ENCODE data around the gene KNCN. TPM values are rescaled to one million over a fixed set of nuclear protein-coding genes. Genes with fewer than 3 reads are reported as not detected.

The KNCN gene
- total RNA-seq (2022; extraction: Qiagen RNA extraction): not detected in 5 replicates

DNA sequence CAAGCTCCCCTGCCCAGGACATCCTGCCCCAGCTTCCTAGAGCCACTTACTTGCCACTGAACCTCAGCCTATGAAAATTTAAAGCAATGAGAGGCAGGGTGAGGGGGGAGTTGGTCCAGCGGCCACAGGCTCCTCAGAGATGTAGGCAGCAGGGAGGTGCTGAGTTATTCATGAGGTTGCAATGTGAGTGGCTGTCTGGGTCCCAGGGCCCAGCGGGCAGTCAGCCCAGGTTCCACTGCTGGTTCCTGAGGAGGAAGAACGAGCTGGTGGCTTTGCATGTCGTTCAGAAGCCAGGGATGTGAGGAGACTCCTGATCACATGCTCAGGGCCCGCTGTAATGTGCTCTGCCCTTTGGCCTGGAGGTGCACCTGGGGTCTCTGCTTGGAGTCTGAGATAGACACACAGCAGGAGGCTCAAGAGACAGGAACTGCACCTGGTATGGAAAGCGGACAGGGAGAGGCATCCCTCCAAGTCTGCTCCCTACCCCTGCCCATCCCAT, at the start of gene KNCN:
Gene KNCN (minus strand): TSS at position 51 of the 499 bp plus-strand sequence. CDS start 432 bp downstream, outside the sequence.

Other genes starting within 250 kb of the KNCN start
- gene LRRC41, start 248.0 kb downstream of the KNCN start, total RNA-seq (2022; extraction: Qiagen RNA extraction): 35.3 to 46.7 TPM (median 43.0 TPM) in 5 replicates
- gene UQCRH, start 247.9 kb downstream of the KNCN start, total RNA-seq (2022; extraction: Qiagen RNA extraction): 385 to 553 TPM (median 411 TPM) in 5 replicates
- gene NSUN4, start 210.8 kb downstream of the KNCN start, total RNA-seq (2022; extraction: Qiagen RNA extraction): 12.3 to 14.1 TPM (median 13.5 TPM) in 5 replicates
- 0.74 to 1.1 TPM (median 0.89 TPM) in 5 replicates for gene FAAH, start 157.3 kb downstream of the KNCN start, total RNA-seq (2022; extraction: Qiagen RNA extraction)
- 0.68 to 1.3 TPM (median 1.2 TPM) in 5 replicates for gene DMBX1, start 61.8 kb downstream of the KNCN start, total RNA-seq (2022; extraction: Qiagen RNA extraction)
- gene MKNK1, start 52.6 kb upstream of the KNCN start, total RNA-seq (2022; extraction: Qiagen RNA extraction): 16.8 to 18.5 TPM (median 17.7 TPM) in 5 replicates
- 3.4 to 4.1 TPM (median 3.6 TPM) in 5 replicates for gene MOB3C, start 65.2 kb upstream of the KNCN start, total RNA-seq (2022; extraction: Qiagen RNA extraction)
- 31.3 to 33.4 TPM (median 33.1 TPM) in 5 replicates for gene ATPAF1, start 116.7 kb upstream of the KNCN start, total RNA-seq (2022; extraction: Qiagen RNA extraction)
- gene TEX38, start 120.2 kb upstream of the KNCN start, total RNA-seq (2022; extraction: Qiagen RNA extraction): 0.15 TPM in 1 of 5 replicates, not detected in the others
- 20.5 to 27.8 TPM (median 25.7 TPM) in 5 replicates for gene EFCAB14, start 167.5 kb upstream of the KNCN start, total RNA-seq (2022; extraction: Qiagen RNA extraction)
- gene CYP4B1, start 247.4 kb upstream of the KNCN start, total RNA-seq (2022; extraction: Qiagen RNA extraction): not detected in 5 replicates

Measured in A549 treated with CORT108297 at 1 μM for 4 hours (cell line).